ENCODE data around the gene ABR.
A peak's percentile ranks its signal among the peaks of the same experiment; 100 is the strongest.
"Not testable (repeated sequence)": the region's sequence is repeated elsewhere in the genome, so short reads cannot be mapped to it uniquely, and the experiment has no call there.

ABR gene

DNA sequence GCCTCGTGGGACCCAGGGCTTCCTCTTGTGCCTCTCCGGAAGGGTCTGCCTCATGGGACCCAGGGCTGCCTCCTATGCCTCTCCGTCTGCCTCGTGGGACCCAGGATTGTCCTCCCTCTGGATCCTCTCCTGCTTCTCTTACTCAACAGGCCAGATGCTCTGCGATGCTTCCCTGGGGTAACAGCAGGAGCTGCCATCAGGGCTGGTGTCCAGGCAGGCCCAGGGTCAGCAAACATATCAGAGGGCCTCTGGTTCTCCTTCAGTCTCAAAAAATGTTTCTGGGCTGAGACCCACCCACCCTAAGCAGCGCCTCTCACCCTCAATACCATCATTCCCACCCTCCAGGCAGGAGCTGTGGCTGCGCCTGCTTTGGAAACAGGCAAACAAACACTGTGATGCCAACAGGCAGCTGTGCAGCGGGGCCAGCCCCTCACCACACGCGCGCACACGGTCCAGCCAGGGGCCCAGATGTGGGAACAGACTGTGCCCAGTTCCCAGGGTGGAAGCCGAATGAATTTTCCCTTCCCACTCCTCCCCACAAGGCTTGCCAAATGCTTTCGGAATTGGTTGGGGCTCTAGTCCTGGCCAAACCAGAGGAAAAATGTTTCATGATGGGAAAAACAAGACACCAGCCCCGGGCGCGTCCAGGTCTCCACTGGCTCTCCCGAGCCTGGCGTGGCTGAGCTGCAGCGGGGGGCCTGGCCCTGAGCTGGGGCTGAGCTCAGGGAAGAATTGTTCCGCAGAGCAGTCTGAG lies 171.6 kb downstream of the ABR start:
- no peak for DNase-seq (ENCODE audit: low spot score)

GRCh38 chr17:1007310-1008007 lies 172.3 kb downstream of the ABR start:
- no peak for DNase-seq (ENCODE audit: low spot score)

- DNase-seq (ENCODE audit: low spot score), result no peak
Measured at GRCh38 chr17:1006054-1006453, 173.7 kb downstream of the ABR start.

GRCh38 chr17:1005361-1005946 lies 174.3 kb downstream of the ABR start:
- DNase-seq (ENCODE audit: low spot score), result no peak

DNA sequence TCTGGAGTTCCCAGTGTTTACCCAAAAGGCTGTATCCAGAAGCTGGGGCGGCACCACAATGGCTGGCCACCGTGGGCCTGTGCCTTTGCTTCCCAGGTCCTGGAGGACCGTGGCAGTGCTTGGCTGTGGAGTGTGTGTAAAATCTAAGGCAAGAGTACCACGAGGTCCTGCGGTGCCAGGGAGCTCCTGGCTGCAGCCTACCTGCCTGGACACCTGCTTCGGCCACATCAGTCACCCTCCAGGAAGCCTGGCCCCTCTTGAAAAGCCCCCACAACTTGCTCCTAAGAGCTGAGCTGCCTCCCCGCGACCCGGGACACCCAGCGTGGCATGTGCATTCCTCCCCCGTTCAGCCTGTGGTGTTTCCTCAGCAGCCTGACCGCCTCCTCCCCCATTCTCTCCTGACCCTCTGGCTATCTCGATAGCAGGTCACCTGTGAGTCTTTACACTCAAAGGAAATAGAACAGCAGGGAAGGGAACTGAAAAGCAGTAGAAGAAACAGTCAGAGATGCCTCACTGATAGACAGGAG lies 174.9 kb downstream of the ABR start:
- DNase-seq (ENCODE audit: low spot score), result no peak

GRCh38 chr17:1003972-1004768 lies 175.6 kb downstream of the ABR start:
- DNase-seq (ENCODE audit: low spot score), result no peak

DNA sequence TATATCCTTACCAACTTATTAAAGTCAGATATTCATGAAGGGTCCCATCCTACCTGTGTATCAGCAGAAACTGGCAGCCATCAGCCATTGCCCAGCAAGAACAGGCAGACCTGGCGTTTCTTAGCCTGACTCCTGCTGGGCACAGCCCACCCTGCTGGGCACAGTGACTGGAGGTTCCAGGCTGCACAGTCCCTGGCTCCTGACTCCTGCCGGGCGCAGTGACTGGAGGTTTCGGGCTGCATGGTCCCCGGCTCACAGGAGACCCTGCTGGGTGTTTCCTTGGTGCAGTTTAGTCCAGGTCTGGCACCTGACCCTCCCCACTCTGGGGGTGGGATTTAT lies 176.2 kb downstream of the ABR start:
- DNase-seq (ENCODE audit: low spot score), result no peak

- no peak for DNase-seq (ENCODE audit: low spot score)
Measured at GRCh38 chr17:1002771-1003555, 176.8 kb downstream of the ABR start.

DNA sequence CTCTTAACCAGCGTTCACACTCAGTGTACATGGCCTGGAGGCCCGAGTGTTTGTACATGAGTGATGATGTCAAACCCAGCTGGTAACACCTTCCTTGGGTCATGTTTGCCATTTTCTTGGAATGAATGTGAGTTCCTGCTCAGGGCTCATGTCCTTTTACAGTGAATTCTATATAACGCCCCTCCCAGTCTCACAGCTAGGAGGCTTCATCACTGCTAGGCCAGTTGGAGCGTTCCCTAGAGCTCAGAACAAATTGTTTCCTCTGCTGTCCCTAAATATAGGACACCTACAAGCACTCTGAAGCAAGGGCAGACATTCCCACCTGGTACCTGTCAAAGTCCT lies 177.4 kb downstream of the ABR start:
- DNase-seq (ENCODE audit: low spot score), result no peak

- DNase-seq (ENCODE audit: low spot score), result no peak
Measured at GRCh38 chr17:1001640-1002411, 178.0 kb downstream of the ABR start.

- DNase-seq (ENCODE audit: low spot score), result no peak
Measured at GRCh38 chr17:1000597-1001461, 179.0 kb downstream of the ABR start.

DNA sequence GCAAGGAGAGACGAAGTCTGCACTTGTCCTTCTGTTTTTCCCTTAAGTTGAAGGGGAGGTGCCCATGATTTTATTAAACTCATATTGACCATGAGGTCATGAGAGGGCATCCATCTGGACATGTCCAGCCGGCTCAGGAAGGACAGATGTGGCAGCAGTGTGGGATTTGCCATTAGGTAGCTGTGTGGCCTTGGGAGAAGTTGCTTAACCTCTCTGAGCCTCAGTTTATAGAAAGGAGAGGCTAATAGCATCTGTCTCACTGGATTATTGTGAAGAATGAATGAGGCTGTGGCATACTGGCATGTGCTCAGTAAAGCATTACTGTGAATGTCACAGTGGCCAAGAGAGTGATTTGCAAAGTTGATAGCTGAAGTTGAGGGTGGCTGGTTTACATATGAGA lies 181.7 kb downstream of the ABR start:
- DNase-seq (ENCODE audit: low spot score), result no peak

- DNase-seq (ENCODE audit: low spot score), result peak; percentile 98
Measured at GRCh38 chr17:996554-997344, 183.0 kb downstream of the ABR start, which contains the start of gene TIMM22. TSS of gene TIMM22 (plus strand) at chr17:997129. CDS start at chr17:997143, 14 bp downstream.

DNA sequence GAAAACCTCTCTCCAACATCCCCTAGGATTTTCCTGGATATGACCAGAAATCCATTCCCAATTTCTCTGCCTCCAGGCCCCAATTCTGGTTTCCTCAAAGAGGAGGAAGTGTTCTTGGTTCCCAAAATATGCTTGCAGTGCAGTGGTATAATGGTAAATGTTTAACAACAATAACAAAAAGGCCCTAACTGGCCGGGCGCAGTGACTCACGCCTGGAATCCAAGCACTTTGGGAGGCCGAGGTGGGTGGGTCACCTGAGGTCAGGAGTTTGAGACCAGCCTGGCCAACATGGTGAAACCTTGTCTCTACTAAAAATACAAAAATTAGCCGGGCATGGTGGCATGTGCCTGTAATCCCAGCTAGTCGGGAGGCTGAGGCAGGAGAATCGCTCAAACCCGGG lies 184.5 kb downstream of the ABR start:
- DNase-seq (ENCODE audit: low spot score), result not testable (repeated sequence)

- no peak for DNase-seq (ENCODE audit: low spot score)
Measured at GRCh38 chr17:992933-993332, 186.8 kb downstream of the ABR start.

- no peak for DNase-seq (ENCODE audit: low spot score)
Measured at GRCh38 chr17:988561-988960, 191.2 kb downstream of the ABR start.

- DNase-seq (ENCODE audit: low spot score), result no peak
Measured at GRCh38 chr17:987931-988330, 191.8 kb downstream of the ABR start.

DNA sequence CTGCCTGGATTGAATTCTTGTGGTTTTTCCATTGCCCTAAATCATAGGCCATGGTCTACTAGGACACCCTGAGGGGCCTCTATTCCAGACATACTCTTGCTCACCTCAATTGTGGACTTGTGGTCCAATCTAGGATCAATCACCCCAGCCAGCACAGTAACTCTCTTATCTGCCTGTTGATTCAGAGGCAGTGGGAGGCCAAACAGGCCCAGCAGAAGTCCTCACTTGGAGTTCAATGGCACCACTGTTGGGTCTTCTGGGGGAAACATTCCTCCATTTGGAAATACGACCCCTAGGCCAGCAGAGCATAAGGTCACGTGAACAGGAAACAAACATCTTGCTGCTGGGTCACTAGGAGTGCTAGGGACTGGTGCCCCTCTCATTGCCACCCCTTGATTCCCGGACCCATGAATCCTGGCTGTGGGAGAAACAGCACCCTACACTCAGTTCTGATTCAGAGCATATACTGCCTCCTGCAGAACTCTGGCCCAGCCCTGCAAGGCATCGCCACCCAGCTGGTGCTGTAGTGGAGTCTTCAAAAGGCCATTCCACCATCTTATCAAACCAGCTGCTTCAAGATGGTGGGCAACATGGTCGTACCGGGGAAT lies 193.4 kb downstream of the ABR start:
- DNase-seq (ENCODE audit: low spot score), result no peak

- no peak for DNase-seq (ENCODE audit: low spot score)
Measured at GRCh38 chr17:983921-984320, 195.9 kb downstream of the ABR start.
